CD4-positive, alpha-beta T cell (primary cell): ENCODE data around the gene RASAL2. TPM values are rescaled to one million over a fixed set of nuclear protein-coding genes. Genes with fewer than 3 reads are reported as not detected.
A peak's percentile ranks its signal among the peaks of the same experiment; 100 is the strongest.
"Not testable (repeated sequence)": the region's sequence is repeated elsewhere in the genome, so short reads cannot be mapped to it uniquely, and the experiment has no call there.

Experiments used
- ATAC-seq: fragments of 200-7000 bp; cut with Tn5 transposase; one replicate; pipeline ENCODE4 v1.10.0; 2022; ENCODE audit warnings: mild to moderate bottlenecking; ENCODE audit not compliant: poor library complexity
- CTCF ChIA-PET: fragments of 350-600 bp; sonication (Branson Sonifier 250); formaldehyde crosslinking; loops from one replicate; lab custom pipeline; 2021; ENCODE audit warnings: antibody characterized with exemption, inconsistent platforms; lab: Charles Lee
- POLR2A ChIA-PET: fragments of 350-600 bp; sonication (Branson Sonifier 250); formaldehyde crosslinking; loops from one replicate; lab custom pipeline; 2021; ENCODE audit warnings: antibody characterized with exemption, inconsistent platforms; lab: Charles Lee
- DNase-seq, 14 experiments: peaks; one replicate each; pipeline ENCODE4 v3.0.0-alpha.2; 2013 to 2020; ENCODE audit warnings: mixed read lengths in 2 of 14
- H3K27ac ChIP-seq, 2 donors: one replicate each; pipeline versions ENCODE4 v1.5.1 to v1.7.0; 2013; ENCODE audit warnings: low read length in 2 of 2, low read depth in 1 of 2, mild to moderate bottlenecking in 1 of 2
- H3K27me3 ChIP-seq, 2 experiments: 1 replicate in 1 of 2; 2 replicates in 1 of 2; pipeline versions ENCODE4 v1.6.1 to v1.7.0; 2013; ENCODE audit warnings: low read length in 2 of 2, control low read depth in 1 of 2, mild to moderate bottlenecking in 1 of 2, moderate library complexity in 1 of 2; ENCODE audit not compliant: insufficient read depth in 2 of 2, control insufficient read depth in 1 of 2
- H3K36me3 ChIP-seq: one replicate; pipeline ENCODE4 v1.6.1; 2013; ENCODE audit warnings: low read length, control low read depth; ENCODE audit not compliant: insufficient read depth
- H3K4me1 ChIP-seq: one replicate; pipeline ENCODE4 v1.6.1; 2013; ENCODE audit warnings: low read length, control low read depth; ENCODE audit not compliant: insufficient read depth
- H3K4me3 ChIP-seq: one replicate; pipeline ENCODE4 v1.5.1; 2013; ENCODE audit warnings: mild to moderate bottlenecking, low read length, moderate library complexity
- H3K9me3 ChIP-seq, 2 experiments: 1 replicate in 1 of 2; 2 replicates in 1 of 2; pipeline versions ENCODE4 v1.6.1 to v1.7.0; 2013; ENCODE audit warnings: low read length in 2 of 2, mild to moderate bottlenecking in 2 of 2, control low read depth in 1 of 2, moderate library complexity in 1 of 2; ENCODE audit not compliant: control insufficient read depth in 1 of 2, insufficient read depth in 1 of 2
- H3K27ac Mint-ChIP-seq: one replicate; pipeline ENCODE4 v1.8.0; 2020; ENCODE audit warnings: mixed read lengths
- H3K27me3 Mint-ChIP-seq: one replicate; pipeline ENCODE4 v1.8.0; 2021; ENCODE audit warnings: mixed read lengths
- H3K36me3 Mint-ChIP-seq: one replicate; pipeline ENCODE4 v1.8.0; 2021; ENCODE audit warnings: low read depth, mixed read lengths
- H3K4me1 Mint-ChIP-seq: one replicate; pipeline ENCODE4 v1.8.0; 2021; ENCODE audit warnings: low read depth, mixed read lengths
- H3K4me3 Mint-ChIP-seq: one replicate; pipeline ENCODE4 v1.8.0; 2020; ENCODE audit warnings: mild to moderate bottlenecking, mixed read lengths
- H3K9me3 Mint-ChIP-seq: one replicate; pipeline ENCODE4 v1.8.0; 2020; ENCODE audit warnings: mixed read lengths
- CTCF ChIP-seq: fragments of 200-600 bp; IDR thresholded peaks from one replicate; pipeline ENCODE4 v1.8.0; 2022; ENCODE audit warnings: antibody characterized with exemption, mild to moderate bottlenecking
- intact Hi-C, 2 experiments: fragments of 100-400 bp; cut with DNase I in 1 of 2; cut with micrococcal nuclease in 1 of 2; formaldehyde crosslinking; loops; one replicate each; pipeline versions ENCODE4 v1.15.1 to v1.9.0; 2023 to 2025; cut with DNase I, micrococcal nuclease
- total RNA-seq, 174 experiments: library from RNA in 2 of 174; stranded (reverse) in 2 of 174; gene quantifications; one replicate each; pipeline ENCODE4 v1.2.3 and lab custom pipeline; 2021 to 2026

Gene RASAL2
- total RNA-seq, 2 experiments from 2014 or later: 0.03 TPM; not detected in 1

DNA sequence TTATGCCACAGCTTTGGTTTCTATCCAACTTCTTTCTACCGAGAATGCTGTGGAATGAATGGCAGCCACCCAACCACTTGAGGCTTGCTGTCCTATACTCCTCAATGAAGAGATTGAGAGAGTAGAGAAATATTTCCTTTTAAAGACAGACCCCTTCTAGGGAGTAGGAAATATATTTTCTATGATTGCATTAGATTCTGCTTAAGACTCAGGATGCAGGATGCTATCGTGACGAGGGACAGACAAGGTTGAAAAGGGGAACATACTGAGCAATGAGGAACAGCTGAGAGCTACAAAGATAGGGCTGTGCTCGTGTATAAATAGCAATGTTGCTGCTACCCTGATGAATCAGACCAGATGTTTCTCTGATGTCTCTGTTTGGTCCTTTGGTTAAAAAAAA lies 7.1 kb upstream of the RASAL2 start:
- H3K4me1 ChIP-seq: no peaks in the 10 kb centered on the region
- H3K36me3 Mint-ChIP-seq: no peaks in the 10 kb centered on the region
- no peak overlapping the region for H3K4me3 ChIP-seq
- no peak for TF ChIP-seq CTCF
- CTCF ChIA-PET: no interaction called here
- peaks cover 0 to 15% of the 10 kb centered on the region in 2 experiments for H3K9me3 ChIP-seq
- no peaks in the 10 kb centered on the region for H3K36me3 ChIP-seq
- no peak overlapping the region for H3K4me3 Mint-ChIP-seq
- DNase-seq: peak in 2 of 14 experiments; percentile 7 to 8
- H3K4me1 Mint-ChIP-seq: no peaks in the 10 kb centered on the region
- no peak for ATAC-seq
- no peak overlapping the region for H3K27ac ChIP-seq
- peaks cover 11% of the 10 kb centered on the region for H3K9me3 Mint-ChIP-seq
- no peaks in the 10 kb centered on the region for H3K27me3 ChIP-seq
- intact Hi-C loops: no loop called here
- no peak overlapping the region for H3K27ac Mint-ChIP-seq
- POLR2A ChIA-PET: no interaction called here
- H3K27me3 Mint-ChIP-seq: peaks cover 42% of the 10 kb centered on the region

DNA sequence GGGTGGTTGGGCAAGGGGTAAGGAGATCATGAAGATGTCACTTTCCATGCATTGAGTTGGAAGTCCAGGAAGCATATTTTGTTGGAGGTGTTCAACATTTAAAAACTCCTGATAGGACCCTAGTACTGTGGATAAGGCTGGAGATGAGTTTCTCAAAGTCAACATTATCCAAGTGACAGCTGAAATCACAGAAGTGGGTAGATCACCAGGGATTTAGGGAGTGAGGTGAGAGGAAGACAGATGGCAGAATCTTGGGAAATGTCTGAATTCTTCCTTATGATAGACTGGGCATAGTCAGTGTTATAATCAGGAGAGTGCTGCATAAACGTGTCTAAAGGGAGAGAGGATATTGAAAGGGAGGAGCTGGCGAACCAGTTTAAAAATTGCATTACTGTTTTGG lies 5.3 kb upstream of the RASAL2 start:
- Histone ChIP-seq H3K27ac (no peak overlapping the region), H3K27me3 (peaks cover 10 to 16% of the 10 kb centered on the region in 2 experiments), H3K4me3 (no peak overlapping the region), H3K36me3 (no peaks in the 10 kb centered on the region), H3K4me1 (peaks cover 4% of the 10 kb centered on the region), H3K9me3 (peaks cover 0 to 22% of the 10 kb centered on the region in 2 experiments)
- intact Hi-C loops: no loop called here
- Mint-ChIP-seq H3K4me1 (peaks cover 11% of the 10 kb centered on the region), H3K4me3 (no peak overlapping the region), H3K9me3 (peaks cover 6% of the 10 kb centered on the region), H3K27ac (no peak overlapping the region), H3K36me3 (no peaks in the 10 kb centered on the region), H3K27me3 (peaks cover 53% of the 10 kb centered on the region)
- no peak for DNase-seq
- ChIA-PET CTCF (no interaction called here), POLR2A (no interaction called here)
- TF ChIP-seq CTCF: no peak
- ATAC-seq: no peak

GRCh38 chr1:178091454-178091853 lies 2.5 kb upstream of the RASAL2 start:
- H3K4me1 ChIP-seq, ATAC-seq, DNase-seq, intact Hi-C loops, H3K27ac ChIP-seq, POLR2A ChIA-PET, H3K9me3 Mint-ChIP-seq, CTCF ChIA-PET, H3K27ac Mint-ChIP-seq, H3K4me3 Mint-ChIP-seq, H3K36me3 Mint-ChIP-seq, H3K36me3 ChIP-seq, H3K4me3 ChIP-seq: not testable (repeated sequence)
- H3K27me3 ChIP-seq: peaks cover 21 to 42% of the 10 kb centered on the region in 2 experiments
- H3K27me3 Mint-ChIP-seq: peaks cover 72% of the 10 kb centered on the region
- peaks cover 22% of the 10 kb centered on the region for H3K4me1 Mint-ChIP-seq
- H3K9me3 ChIP-seq: peaks cover 0 to 27% of the 10 kb centered on the region in 2 experiments
